Hepatocyte (in vitro differentiated cells): ENCODE results near the gene LPAR1. TPM values are rescaled to one million over a fixed set of nuclear protein-coding genes. Genes with fewer than 3 reads are reported as not detected.

ENCODE experiments used
- DNase-seq: peaks from one replicate; pipeline ENCODE4 v3.0.0-alpha.2; 2016; ENCODE audit warnings: low spot score
- H2AFZ ChIP-seq: fragments of 200-600 bp; sonication (generic); 2 replicates; pipeline ENCODE4 v1.6.0; 2016; ENCODE audit warnings: antibody characterized with exemption, mild to moderate bottlenecking
- H3K27ac ChIP-seq: fragments of 200-600 bp; sonication (generic); 2 replicates; pipeline ENCODE4 v1.5.1; 2016; ENCODE audit warnings: mild to moderate bottlenecking
- H3K27me3 ChIP-seq: fragments of 200-600 bp; sonication (generic); 2 replicates; pipeline ENCODE4 v1.6.1; 2016
- H3K36me3 ChIP-seq: fragments of 200-600 bp; sonication (generic); replicated peaks from 2 replicates; pipeline ENCODE4 v1.5.1; 2016; ENCODE audit warnings: low read depth; ENCODE audit not compliant: insufficient read depth
- H3K4me1 ChIP-seq: fragments of 200-600 bp; sonication (generic); 2 replicates; pipeline ENCODE4 v1.5.1; 2016; ENCODE audit warnings: mild to moderate bottlenecking, moderate library complexity; ENCODE audit not compliant: insufficient read depth
- H3K4me2 ChIP-seq: fragments of 200-600 bp; sonication (generic); 2 replicates; pipeline ENCODE4 v1.6.0; 2016
- H3K4me3 ChIP-seq: fragments of 200-600 bp; sonication (generic); 2 replicates; pipeline ENCODE4 v1.5.1; 2016; ENCODE audit warnings: mild to moderate bottlenecking
- H3K79me2 ChIP-seq: fragments of 200-600 bp; sonication (generic); 2 replicates; pipeline ENCODE4 v1.6.0; 2017; ENCODE audit warnings: mild to moderate bottlenecking
- H3K9me2 ChIP-seq: fragments of 200-600 bp; sonication (generic); replicated peaks from 2 replicates; pipeline ENCODE4 v1.6.0; 2017; ENCODE audit warnings: mild to moderate bottlenecking; ENCODE audit not compliant: insufficient read depth
- H3K9me3 ChIP-seq: fragments of 200-600 bp; sonication (generic); 2 replicates; pipeline ENCODE4 v1.5.1; 2016; ENCODE audit warnings: low read depth, mild to moderate bottlenecking
- H4K20me1 ChIP-seq: fragments of 200-600 bp; sonication (generic); 2 replicates; pipeline ENCODE4 v1.6.0; 2016; ENCODE audit warnings: mild to moderate bottlenecking; ENCODE audit not compliant: insufficient read depth, poor library complexity, severe bottlenecking
- EZH2 ChIP-seq: fragments of 200-600 bp; sonication (generic); IDR thresholded peaks from 2 replicates; pipeline ENCODE4 v1.6.1; 2016; ENCODE audit warnings: antibody characterized with exemption, mild to moderate bottlenecking, borderline replicate concordance
- EZH2phosphoT487 ChIP-seq: fragments of 200-600 bp; sonication (generic); IDR thresholded peaks from one replicate; pipeline ENCODE4 v1.6.1; 2018; ENCODE audit warnings: antibody characterized with exemption, mild to moderate bottlenecking, low read depth, moderate library complexity; ENCODE audit not compliant: unreplicated experiment, severe bottlenecking
- WGBS: methylation state at CpG from one replicate; pipeline ENCODE4 v1.1.6; 2016; ENCODE audit warnings: low lambda C conversion rate; ENCODE audit errors: missing lambda C conversion rate; 5-methylcytosine and 5-hydroxymethylcytosine counted together
- polyA plus RNA-seq: library from polyadenylated mRNA; unstranded; fragments of >200 nt; fragmentation: Nextera tagmentation; extraction: Ambion mirVana; gene quantifications from 2 replicates; pipeline ENCODE4 v1.2.1, GENCODE V29; 2016
- total RNA-seq: library from RNA; depleted of rRNA; stranded (reverse); fragments of >200 nt; gene quantifications from 2 replicates; pipeline ENCODE4 v1.2.3, GENCODE V29; 2014
- TF ChIP-seq, protein P1 (sequence below): fragments of 200-600 bp; sonication (generic); IDR thresholded peaks from 2 replicates; pipeline ENCODE4 v1.5.1; 2016; ENCODE audit warnings: antibody characterized with exemption, mild to moderate bottlenecking; ENCODE audit not compliant: poor library complexity

The LPAR1 gene, protein sequence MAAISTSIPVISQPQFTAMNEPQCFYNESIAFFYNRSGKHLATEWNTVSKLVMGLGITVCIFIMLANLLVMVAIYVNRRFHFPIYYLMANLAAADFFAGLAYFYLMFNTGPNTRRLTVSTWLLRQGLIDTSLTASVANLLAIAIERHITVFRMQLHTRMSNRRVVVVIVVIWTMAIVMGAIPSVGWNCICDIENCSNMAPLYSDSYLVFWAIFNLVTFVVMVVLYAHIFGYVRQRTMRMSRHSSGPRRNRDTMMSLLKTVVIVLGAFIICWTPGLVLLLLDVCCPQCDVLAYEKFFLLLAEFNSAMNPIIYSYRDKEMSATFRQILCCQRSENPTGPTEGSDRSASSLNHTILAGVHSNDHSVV
- total RNA-seq (36.8 and 45.9 TPM in 2 replicates), polyA plus RNA-seq (20.2 and 24.2 TPM in 2 replicates)

GRCh38 chr9:111038331-111039230 lies at the start of gene LPAR1:
TSS of gene LPAR1 (minus strand) at chr9:111038470. CDS start at chr9:110972117, 66,353 bp downstream.
- 2% methylated on average over 56 of the region's 72 CpGs for WGBS
- H3K79me2 ChIP-seq = peaks cover 36% of the 10 kb centered on the region
- peak within 1 kb of the TSS; percentile 91 for H3K4me2 ChIP-seq
- peaks cover 18% of the 10 kb centered on the region for H3K4me1 ChIP-seq
- peak within 1 kb of the TSS; percentile 80 for H3K4me3 ChIP-seq
- peaks cover 17% of the 10 kb centered on the region for H4K20me1 ChIP-seq
- no peaks in the 10 kb centered on the region for H3K9me2 ChIP-seq
- H2AFZ ChIP-seq = peak within 1 kb of the TSS; percentile 83
- peak; percentile 77 for DNase-seq
- no peaks in the 10 kb centered on the region for H3K9me3 ChIP-seq
- H3K27me3 ChIP-seq = no peaks in the 10 kb centered on the region
- H3K36me3 ChIP-seq = no peaks in the 10 kb centered on the region
- peak within 1 kb of the TSS; percentile 91 for H3K27ac ChIP-seq
- TF ChIP-seq, protein P1, sequence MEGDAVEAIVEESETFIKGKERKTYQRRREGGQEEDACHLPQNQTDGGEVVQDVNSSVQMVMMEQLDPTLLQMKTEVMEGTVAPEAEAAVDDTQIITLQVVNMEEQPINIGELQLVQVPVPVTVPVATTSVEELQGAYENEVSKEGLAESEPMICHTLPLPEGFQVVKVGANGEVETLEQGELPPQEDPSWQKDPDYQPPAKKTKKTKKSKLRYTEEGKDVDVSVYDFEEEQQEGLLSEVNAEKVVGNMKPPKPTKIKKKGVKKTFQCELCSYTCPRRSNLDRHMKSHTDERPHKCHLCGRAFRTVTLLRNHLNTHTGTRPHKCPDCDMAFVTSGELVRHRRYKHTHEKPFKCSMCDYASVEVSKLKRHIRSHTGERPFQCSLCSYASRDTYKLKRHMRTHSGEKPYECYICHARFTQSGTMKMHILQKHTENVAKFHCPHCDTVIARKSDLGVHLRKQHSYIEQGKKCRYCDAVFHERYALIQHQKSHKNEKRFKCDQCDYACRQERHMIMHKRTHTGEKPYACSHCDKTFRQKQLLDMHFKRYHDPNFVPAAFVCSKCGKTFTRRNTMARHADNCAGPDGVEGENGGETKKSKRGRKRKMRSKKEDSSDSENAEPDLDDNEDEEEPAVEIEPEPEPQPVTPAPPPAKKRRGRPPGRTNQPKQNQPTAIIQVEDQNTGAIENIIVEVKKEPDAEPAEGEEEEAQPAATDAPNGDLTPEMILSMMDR = no peak
- TF ChIP-seq EZH2 (no peak), EZH2phosphoT487 (no peak)

GRCh38 chr9:111078391-111079038 lies 40.2 kb upstream of the LPAR1 start:
- H3K27ac ChIP-seq = no peak overlapping the region
- H3K4me3 ChIP-seq = no peak overlapping the region
- DNase-seq = no peak
- no peaks in the 10 kb centered on the region for H3K4me1 ChIP-seq
- no peaks in the 10 kb centered on the region for H3K9me3 ChIP-seq
- H3K27me3 ChIP-seq = no peaks in the 10 kb centered on the region
- TF ChIP-seq EZH2 (no peak), EZH2phosphoT487 (no peak)
- TF ChIP-seq, protein P1 = no peak
- no peak overlapping the region for H2AFZ ChIP-seq
- no peaks in the 10 kb centered on the region for H4K20me1 ChIP-seq
- H3K36me3 ChIP-seq = no peaks in the 10 kb centered on the region
- H3K4me2 ChIP-seq = no peak overlapping the region
- no peaks in the 10 kb centered on the region for H3K9me2 ChIP-seq
- H3K79me2 ChIP-seq = no peaks in the 10 kb centered on the region
- WGBS = 94% methylated on average over 1 of the region's 1 CpG

DNA sequence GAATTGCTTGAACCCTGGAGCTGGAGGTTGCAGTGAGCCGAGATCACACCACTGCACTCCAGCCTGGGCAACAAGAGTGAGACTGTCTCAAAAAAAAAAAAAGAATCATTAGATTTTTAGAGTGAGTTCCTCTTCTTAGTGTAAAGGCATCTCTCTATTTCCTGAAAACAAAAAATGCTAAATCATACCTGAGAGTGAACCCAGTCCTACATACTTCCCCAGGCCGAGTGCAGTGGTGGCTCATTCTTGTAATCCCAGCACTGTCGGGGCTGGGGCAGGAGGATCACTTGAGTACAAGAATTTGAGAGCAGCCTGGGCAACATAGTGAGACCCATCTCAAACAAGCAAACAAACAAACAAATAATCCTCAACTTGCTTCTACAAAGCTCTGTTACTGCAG lies 38.2 kb upstream of the LPAR1 start:
- no peak overlapping the region for H3K4me2 ChIP-seq
- 96% methylated on average over 3 of the region's 3 CpGs for WGBS
- H3K4me1 ChIP-seq = no peaks in the 10 kb centered on the region
- H2AFZ ChIP-seq = no peak overlapping the region
- H3K4me3 ChIP-seq = no peak overlapping the region
- DNase-seq = no peak
- H3K27me3 ChIP-seq = no peaks in the 10 kb centered on the region
- H3K79me2 ChIP-seq = no peaks in the 10 kb centered on the region
- no peak overlapping the region for H3K27ac ChIP-seq
- H3K9me3 ChIP-seq = no peaks in the 10 kb centered on the region
- no peaks in the 10 kb centered on the region for H3K9me2 ChIP-seq
- TF ChIP-seq EZH2 (no peak), EZH2phosphoT487 (no peak)
- TF ChIP-seq, protein P1 = no peak
- H3K36me3 ChIP-seq = no peaks in the 10 kb centered on the region
- no peaks in the 10 kb centered on the region for H4K20me1 ChIP-seq
